GM23248 (cell line): ENCODE results near the gene RCC2. TPM values are rescaled to one million over a fixed set of nuclear protein-coding genes. Genes with fewer than 3 reads are reported as not detected.

ENCODE experiments used
- DNase-seq: peaks from one replicate; pipeline ENCODE4 v3.0.0-alpha.2; 2015
- H2AFZ ChIP-seq: fragments of 200-600 bp; sonication (generic); 2 replicates; pipeline ENCODE4 v1.6.1; 2016; ENCODE audit warnings: antibody characterized with exemption
- H3F3A ChIP-seq: fragments of 200-600 bp; sonication (generic); 2 replicates; pipeline ENCODE4 v1.6.1; 2016; ENCODE audit warnings: mild to moderate bottlenecking, antibody characterized with exemption, mixed run types; ENCODE audit not compliant: insufficient read depth
- H3K27ac ChIP-seq: fragments of 200-600 bp; sonication (generic); 2 replicates; pipeline ENCODE4 v1.5.1; 2016; ENCODE audit warnings: mild to moderate bottlenecking
- H3K27me3 ChIP-seq: fragments of 200-600 bp; sonication (generic); replicated peaks from 2 replicates; pipeline ENCODE4 v1.6.1; 2016; ENCODE audit warnings: mild to moderate bottlenecking; ENCODE audit not compliant: insufficient read depth
- H3K36me3 ChIP-seq: fragments of 200-600 bp; sonication (generic); 2 replicates; pipeline ENCODE4 v1.6.1; 2016; ENCODE audit warnings: low read depth, mild to moderate bottlenecking
- H3K4me1 ChIP-seq: fragments of 200-600 bp; sonication (generic); 2 replicates; pipeline ENCODE4 v1.6.1; 2016; ENCODE audit warnings: mild to moderate bottlenecking; ENCODE audit not compliant: insufficient read depth
- H3K4me2 ChIP-seq: fragments of 200-600 bp; sonication (generic); one replicate; pipeline ENCODE4 v1.6.1; 2016; ENCODE audit warnings: mild to moderate bottlenecking; ENCODE audit not compliant: unreplicated experiment
- H3K4me3 ChIP-seq: fragments of 200-600 bp; sonication (generic); 2 replicates; pipeline ENCODE4 v1.5.1; 2016; ENCODE audit warnings: mild to moderate bottlenecking
- H3K79me2 ChIP-seq: fragments of 200-600 bp; sonication (generic); 2 replicates; pipeline ENCODE4 v1.6.1; 2016; ENCODE audit warnings: mild to moderate bottlenecking; ENCODE audit not compliant: insufficient read depth
- H3K9ac ChIP-seq: fragments of 200-600 bp; sonication (generic); 2 replicates; pipeline ENCODE4 v1.6.1; 2016; ENCODE audit warnings: mild to moderate bottlenecking
- H3K9me2 ChIP-seq: fragments of 200-600 bp; sonication (generic); 2 replicates; pipeline ENCODE4 v1.6.1; 2016; ENCODE audit warnings: mixed run types, mild to moderate bottlenecking, moderate library complexity; ENCODE audit not compliant: insufficient read depth
- H3K9me3 ChIP-seq: fragments of 200-600 bp; sonication (generic); one replicate; pipeline ENCODE4 v1.6.1; 2017; ENCODE audit warnings: low read depth
- H4K20me1 ChIP-seq: fragments of 200-600 bp; sonication (generic); 2 replicates; pipeline ENCODE4 v1.6.0; 2016; ENCODE audit not compliant: insufficient read depth
- EZH2 ChIP-seq: fragments of 200-600 bp; sonication (generic); IDR thresholded peaks from 2 replicates; pipeline ENCODE4 v1.6.1; 2018; ENCODE audit warnings: antibody characterized with exemption, mild to moderate bottlenecking; ENCODE audit not compliant: insufficient read depth, poor library complexity, severe bottlenecking
- EZH2phosphoT487 ChIP-seq: fragments of 200-600 bp; sonication (generic); IDR thresholded peaks from 2 replicates; pipeline ENCODE4 v1.6.1; 2018; ENCODE audit warnings: antibody characterized with exemption, moderate library complexity, mild to moderate bottlenecking, low read depth; ENCODE audit not compliant: insufficient read depth
- WGBS, 2 experiments: methylation state at CpG; one replicate each; pipeline ENCODE4 v1.1.6; 2015 to 2017; ENCODE audit warnings: low lambda C conversion rate in 2 of 2, low coverage in 1 of 2; ENCODE audit errors: missing lambda C conversion rate in 2 of 2; 5-methylcytosine and 5-hydroxymethylcytosine counted together
- in situ Hi-C: fragments of 300-500 bp; cut with MboI; formaldehyde crosslinking; loops from 2 replicates; pipeline ENCODE4 v1.15.0; 2020
- polyA plus RNA-seq: library from polyadenylated mRNA; unstranded; fragments of >200 nt; fragmentation: Nextera tagmentation; extraction: Ambion mirVana; gene quantifications from 2 replicates; pipeline ENCODE4 v1.2.1, GENCODE V29; 2016
- total RNA-seq: library from RNA; depleted of rRNA; stranded (reverse); fragments of >200 nt; shearing (Covaris generic); gene quantifications from 2 replicates; pipeline ENCODE4 v1.2.3, GENCODE V29; 2014

RCC2 gene
- total and polyA plus RNA-seq, 2 experiments from 2014 or later = 10.9 to 38.3 TPM

DNA sequence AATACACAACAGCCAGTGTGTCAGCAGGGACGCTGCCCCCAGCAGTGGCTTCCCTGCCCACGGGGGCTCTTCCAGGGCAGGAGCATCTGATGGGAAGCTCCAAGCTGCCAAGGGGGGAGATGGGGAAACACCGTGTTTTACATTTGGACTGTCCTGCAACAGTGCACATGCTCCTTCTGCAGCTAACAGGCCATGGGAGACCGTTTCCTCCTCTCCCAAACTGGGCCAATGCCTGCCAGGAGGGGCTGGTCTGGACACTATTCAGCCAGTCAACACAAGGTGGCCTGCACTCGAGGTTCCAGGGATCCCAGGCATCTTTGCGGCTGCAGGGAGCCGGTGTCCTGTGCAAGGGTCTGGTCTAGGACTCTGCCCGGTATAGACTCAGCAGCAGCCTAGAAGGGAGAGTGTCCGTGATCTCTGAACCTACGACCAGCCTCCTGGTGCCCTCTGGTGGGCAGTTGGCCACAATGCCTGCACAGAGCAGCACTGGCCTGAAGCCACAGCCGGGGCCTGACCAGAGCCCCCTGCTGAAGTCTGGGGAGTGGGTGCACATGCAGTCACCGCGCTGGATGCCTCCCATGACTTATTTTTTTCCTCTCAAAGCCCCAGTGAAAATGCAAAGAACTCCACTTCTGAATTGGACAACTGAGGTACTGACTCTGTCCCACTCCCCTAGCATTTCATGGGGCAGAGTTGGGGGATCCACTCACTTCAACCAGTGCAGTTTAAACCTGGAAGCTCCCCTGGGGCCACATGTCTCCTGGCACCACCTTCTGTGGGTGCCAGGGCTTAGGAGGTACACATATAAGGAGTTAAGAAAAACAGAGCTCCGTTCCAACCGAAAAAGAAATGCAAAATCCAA lies 33.3 kb downstream of the RCC2 start:
- WGBS, 2 experiments = 52 to 58% methylated on average over 15 of the region's 15 CpGs
- DNase-seq = peak; percentile 73
- in situ Hi-C loops = no loop called here

DNA sequence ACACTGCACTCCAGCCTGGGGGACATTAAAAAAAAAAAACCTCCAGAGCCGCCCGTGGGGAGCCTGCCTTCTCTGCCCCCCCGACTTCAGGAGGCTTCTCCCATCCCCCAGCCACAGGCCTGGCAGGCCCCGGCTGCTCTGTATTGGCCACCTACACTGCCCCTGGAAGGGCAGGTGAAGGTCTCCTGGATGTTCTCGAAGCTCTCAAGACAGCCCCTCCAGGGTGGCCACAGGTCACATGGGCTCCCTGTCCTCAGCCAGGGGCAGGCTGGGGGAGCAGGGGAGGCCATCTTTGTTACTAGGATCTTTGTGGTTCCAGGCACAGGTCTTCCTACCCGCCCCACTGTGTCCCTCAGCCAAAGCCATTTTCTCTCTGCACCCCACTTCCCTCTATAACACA lies 34.7 kb downstream of the RCC2 start:
- Histone ChIP-seq H3K27ac (no peak overlapping the region), H3K27me3 (no peaks in the 10 kb centered on the region), H3K9me3 (no peaks in the 10 kb centered on the region), H3K9ac (no peak overlapping the region), H3K4me2 (no peak overlapping the region), H3K79me2 (no peaks in the 10 kb centered on the region), H3K36me3 (peaks cover 8% of the 10 kb centered on the region; the same call in 1 of the 2 replicates), H4K20me1 (no peaks in the 10 kb centered on the region), H3K9me2 (no peaks in the 10 kb centered on the region), H2AFZ (no peak overlapping the region), H3F3A (0 out of 2 replicates have a peak, but pooled peaks cover 7% of the 10 kb centered on the region), H3K4me1 (no peaks in the 10 kb centered on the region), H3K4me3 (no peak overlapping the region)
- DNase-seq = no peak
- TF ChIP-seq EZH2phosphoT487 = no peak
- TF ChIP-seq EZH2 = no peak
- 44 to 53% methylated on average over 6 of the region's 6 CpGs for WGBS, 2 experiments
- in situ Hi-C loops = no loop called here

More for the DNA sequence above, 33.3 kb downstream of the RCC2 start:
- H3K9me3 ChIP-seq = no peaks in the 10 kb centered on the region
- no peak overlapping the region for H3K27ac ChIP-seq
- TF ChIP-seq EZH2 (no peak), EZH2phosphoT487 (no peak)
- no peaks in the 10 kb centered on the region for H3K27me3 ChIP-seq
- H3K4me2 ChIP-seq = no peak overlapping the region
- no peaks in the 10 kb centered on the region for H3K9me2 ChIP-seq
- no peak overlapping the region for H3K4me3 ChIP-seq
- no peaks in the 10 kb centered on the region for H4K20me1 ChIP-seq
- 0 out of 2 replicates have a peak, but pooled peaks cover 7% of the 10 kb centered on the region for H3F3A ChIP-seq
- H3K36me3 ChIP-seq = peaks cover 13% of the 10 kb centered on the region; the same call in 1 of the 2 replicates
- no peak overlapping the region for H3K9ac ChIP-seq
- H2AFZ ChIP-seq = no peak overlapping the region
- no peaks in the 10 kb centered on the region for H3K4me1 ChIP-seq
- H3K79me2 ChIP-seq = no peaks in the 10 kb centered on the region

GRCh38 chr1:17404034-17404684 lies 35.3 kb downstream of the RCC2 start:
- DNase-seq = no peak
- in situ Hi-C loops = no loop called here
- no peaks in the 10 kb centered on the region for H3K9me2 ChIP-seq

GRCh38 chr1:17403081-17403480 lies 36.4 kb downstream of the RCC2 start:
- no peaks in the 10 kb centered on the region for H3K9me2 ChIP-seq
- in situ Hi-C loops = no loop called here
- no peaks in the 10 kb centered on the region; the same call in 1 of the 2 replicates for H3K36me3 ChIP-seq
- no peaks in the 10 kb centered on the region for H4K20me1 ChIP-seq
- no peak overlapping the region for H3K27ac ChIP-seq
- WGBS, 2 experiments = 45 to 53% methylated on average over 3 of the region's 3 CpGs
- H3F3A ChIP-seq = no peaks in the 10 kb centered on the region
- TF ChIP-seq EZH2 (no peak), EZH2phosphoT487 (no peak)
- no peaks in the 10 kb centered on the region for H3K4me1 ChIP-seq
- H3K9ac ChIP-seq = no peak overlapping the region
- no peaks in the 10 kb centered on the region for H3K9me3 ChIP-seq
- peak; percentile 12 for DNase-seq
- no peaks in the 10 kb centered on the region for H3K79me2 ChIP-seq
- H3K4me3 ChIP-seq = no peak overlapping the region
- no peak overlapping the region for H3K4me2 ChIP-seq
- H2AFZ ChIP-seq = no peak overlapping the region
- H3K27me3 ChIP-seq = no peaks in the 10 kb centered on the region

More at GRCh38 chr1:17404034-17404684, 35.3 kb downstream of the RCC2 start:
- Histone ChIP-seq H3K36me3 (peaks cover 8% of the 10 kb centered on the region; the same call in 1 of the 2 replicates), H3K9ac (no peak overlapping the region), H3K27me3 (no peaks in the 10 kb centered on the region), H4K20me1 (no peaks in the 10 kb centered on the region), H3F3A (0 out of 2 replicates have a peak, but pooled peaks cover 7% of the 10 kb centered on the region), H3K79me2 (no peaks in the 10 kb centered on the region), H2AFZ (no peak overlapping the region), H3K4me2 (no peak overlapping the region), H3K4me3 (no peak overlapping the region), H3K9me3 (no peaks in the 10 kb centered on the region), H3K4me1 (no peaks in the 10 kb centered on the region), H3K27ac (no peak overlapping the region)
- TF ChIP-seq EZH2phosphoT487 = no peak
- TF ChIP-seq EZH2 = no peak
- WGBS, 2 experiments = 63 to 68% methylated on average over 15 of the region's 15 CpGs
